ENCODE data around the gene JAGN1.
"Not testable (repeated sequence)": the region's sequence is repeated elsewhere in the genome, so short reads cannot be mapped to it uniquely, and the experiment has no call there.

The JAGN1 gene

GRCh38 chr3:9890249-9891071, at the start of gene JAGN1:
TSS of gene JAGN1 (plus strand) at chr3:9890610. CDS start at chr3:9890723, 113 bp downstream.
- DNase-seq = peak; percentile 80 to 90 (median 86)

DNA sequence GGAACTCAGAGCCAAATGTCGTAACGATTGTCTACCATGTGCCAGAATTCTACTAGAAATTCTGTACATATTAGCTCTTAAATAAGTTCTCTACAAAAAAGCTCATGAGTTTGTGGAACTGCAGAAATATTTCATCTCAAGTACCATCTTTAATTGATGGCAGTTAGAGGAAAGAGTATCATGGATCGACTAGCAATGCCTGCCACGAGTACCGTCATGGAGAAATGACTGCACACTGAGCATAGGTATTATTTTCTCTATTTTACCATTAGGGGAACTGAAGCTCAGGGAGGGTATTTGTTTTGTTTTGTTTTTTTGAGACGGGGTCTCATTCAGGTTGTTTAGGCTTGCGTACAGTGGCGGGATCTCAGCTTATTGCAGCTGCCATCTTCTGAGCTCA, 49.4 kb upstream of the JAGN1 start:
- no peak for DNase-seq

GRCh38 chr3:9843715-9844438, 46.5 kb upstream of the JAGN1 start, which contains the start of gene RPUSD3:
TSS of gene RPUSD3 (minus strand) at chr3:9844008. CDS start at chr3:9843990, 18 bp downstream.
- peak; percentile 83 to 98 (median 90) for DNase-seq

DNA sequence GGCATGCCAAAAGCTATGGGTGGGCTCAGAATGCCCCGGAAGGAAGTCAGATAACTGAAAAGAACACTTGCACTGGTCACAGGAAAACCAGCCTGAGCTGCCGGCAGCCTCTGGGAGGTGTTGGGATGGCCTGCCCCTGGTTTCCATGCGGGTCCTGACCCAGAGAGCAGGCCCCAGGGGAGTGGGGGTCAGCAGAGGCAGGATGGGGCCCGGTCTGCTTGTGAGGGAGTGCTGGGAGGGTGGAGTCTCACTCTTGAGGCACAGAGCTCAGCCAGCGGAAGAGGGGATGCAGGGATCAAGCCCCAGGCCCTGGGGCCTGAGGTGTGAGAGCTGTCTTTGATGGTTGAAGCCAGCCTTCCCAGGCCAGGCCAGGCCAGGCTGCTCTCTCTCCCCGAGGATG, 44.2 kb upstream of the JAGN1 start:
- DNase-seq = no peak

DNA sequence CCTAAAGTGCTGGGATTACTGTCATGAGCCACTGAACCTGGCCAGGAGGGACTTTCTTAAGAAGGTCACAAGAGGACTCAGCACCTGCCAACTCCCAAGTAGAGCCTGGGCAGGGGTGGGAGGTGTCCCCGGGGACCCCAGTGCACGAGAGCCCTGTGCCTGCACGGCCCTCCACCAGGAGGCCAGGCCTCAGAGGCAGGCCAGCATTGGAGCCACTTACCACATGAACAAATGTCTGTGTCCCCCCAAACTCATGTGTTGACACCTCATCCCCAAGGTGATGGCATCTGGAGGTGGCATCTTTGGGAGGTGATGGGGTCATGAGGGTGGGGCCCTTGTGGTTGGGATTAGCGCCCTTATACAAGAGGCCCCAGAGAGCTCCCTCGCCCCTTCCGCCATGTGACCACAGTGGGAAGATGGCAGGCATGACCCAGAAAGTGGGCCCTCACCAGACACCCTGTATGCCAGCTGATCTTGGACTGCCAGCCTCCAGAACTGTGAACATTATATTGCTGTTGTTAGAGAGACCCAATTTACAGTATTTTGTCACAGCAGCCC, 43.4 kb upstream of the JAGN1 start:
- no peak for DNase-seq

DNA sequence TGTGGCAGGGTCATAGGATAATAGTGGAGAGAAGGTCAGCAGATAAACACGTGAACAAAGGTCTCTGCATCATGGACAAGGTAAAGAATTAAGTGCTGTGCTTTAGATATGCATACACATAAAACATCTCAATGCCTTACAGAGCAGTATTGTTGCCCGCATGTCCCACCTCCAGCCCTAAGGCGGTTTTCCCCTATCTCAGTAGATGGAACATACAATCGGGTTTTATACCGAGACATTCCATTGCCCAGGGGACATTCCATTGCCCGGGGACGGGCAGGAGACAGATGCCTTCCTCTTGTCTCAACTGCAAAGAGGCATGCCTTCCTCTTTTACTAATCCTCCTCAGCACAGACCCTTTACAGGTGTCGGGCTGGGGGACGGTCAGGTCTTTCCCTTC, 42.5 kb upstream of the JAGN1 start:
- not testable (repeated sequence) for DNase-seq

DNA sequence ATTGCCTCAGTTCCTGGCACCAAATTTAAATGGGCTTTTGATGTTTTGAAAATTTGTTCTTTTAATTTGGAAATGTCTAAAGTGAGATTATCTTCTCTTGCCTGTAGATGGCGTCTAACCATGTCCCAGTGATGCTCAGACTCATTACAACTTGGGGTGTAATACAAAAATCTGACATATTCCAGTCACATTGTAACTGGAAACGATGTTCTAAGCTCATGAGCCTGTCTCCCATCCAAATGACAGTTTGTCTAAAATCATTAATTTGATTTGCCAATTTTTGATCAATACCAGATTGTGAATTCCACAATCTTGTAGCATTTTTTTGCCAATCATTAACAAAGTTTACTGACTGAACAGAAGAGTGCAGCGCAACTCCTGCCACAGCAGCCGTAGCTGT, 41.5 kb upstream of the JAGN1 start:
- DNase-seq = not testable (repeated sequence)

DNA sequence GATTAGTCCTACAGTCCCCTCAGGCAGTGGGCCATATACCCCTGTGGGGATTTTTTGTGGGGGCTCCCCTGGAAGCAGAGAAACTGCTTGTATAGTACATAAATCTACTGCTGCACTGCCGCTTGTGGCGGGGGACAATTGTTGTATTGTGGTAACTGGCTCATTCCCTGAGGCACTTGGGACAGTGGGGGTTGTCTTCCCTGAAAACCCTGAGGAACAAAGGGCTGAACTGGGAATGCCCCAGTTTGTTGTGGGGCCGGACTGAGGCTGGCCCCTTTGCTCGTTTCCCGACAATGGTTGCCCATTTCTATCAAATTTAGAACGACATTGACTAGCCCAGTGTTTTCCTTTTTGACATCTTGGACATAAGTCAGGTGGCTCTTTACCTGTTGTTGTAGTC, 39.0 kb upstream of the JAGN1 start:
- not testable (repeated sequence) for DNase-seq

- DNase-seq = not testable (repeated sequence)
These were observed 38.5 kb upstream of the JAGN1 start for GRCh38 chr3:9851926-9852325.

- no peak for DNase-seq
These were observed 37.9 kb upstream of the JAGN1 start for GRCh38 chr3:9852528-9852927.

- not testable (repeated sequence) for DNase-seq
These were observed 36.0 kb upstream of the JAGN1 start for GRCh38 chr3:9854291-9854940.

GRCh38 chr3:9855594-9855993, 34.8 kb upstream of the JAGN1 start:
- no peak for DNase-seq

DNA sequence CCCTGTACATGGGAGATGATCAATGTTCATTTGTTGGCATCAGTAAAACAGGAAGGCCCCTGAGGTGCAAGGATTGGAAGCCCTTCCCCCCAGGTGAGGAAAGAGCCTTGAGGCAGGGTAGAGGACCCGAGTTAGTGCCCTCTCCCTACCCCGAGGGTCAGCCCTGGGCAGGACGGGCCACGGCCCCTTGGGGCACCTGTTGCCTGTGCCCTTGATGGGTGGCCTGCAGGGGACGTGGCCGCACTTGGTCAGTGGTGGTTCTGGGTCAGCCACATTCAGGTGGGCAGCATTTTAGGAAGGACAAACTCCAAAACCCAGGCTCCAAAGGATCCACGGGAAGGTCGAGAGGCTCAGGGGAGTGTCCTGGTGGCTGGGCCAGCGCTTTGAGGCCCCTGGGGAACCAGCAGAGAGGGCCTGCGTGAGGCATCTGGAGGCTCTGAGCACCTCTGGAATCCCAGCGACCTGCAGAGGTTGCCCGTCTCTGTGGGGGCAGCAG, 30.8 kb upstream of the JAGN1 start:
- DNase-seq = no peak

GRCh38 chr3:9861201-9861600, 29.2 kb upstream of the JAGN1 start:
- no peak for DNase-seq

DNA sequence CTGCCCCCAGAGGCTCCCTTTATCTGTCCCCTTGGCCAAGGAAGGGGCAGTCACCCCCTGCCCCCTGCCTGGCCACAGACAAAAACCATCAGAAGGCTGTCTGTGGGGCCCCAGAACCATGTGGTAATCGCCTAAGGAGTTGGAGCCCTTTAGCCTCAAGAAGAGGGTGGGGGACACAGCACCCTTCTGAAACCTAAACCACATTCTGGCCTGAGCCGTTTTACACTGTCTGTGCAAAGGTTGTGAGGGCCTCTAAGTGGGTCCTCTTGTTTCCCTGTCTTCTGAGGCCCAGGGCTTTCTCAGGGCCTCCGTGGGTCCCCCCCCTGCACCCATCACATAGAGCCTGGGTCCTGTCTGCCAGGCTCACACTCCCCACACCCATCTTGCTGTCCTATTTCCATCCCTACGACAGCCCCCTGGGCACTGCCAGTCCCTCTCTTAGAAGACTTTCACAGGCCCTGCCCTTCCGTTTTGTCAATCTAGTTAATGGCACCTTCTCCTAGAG, 28.7 kb upstream of the JAGN1 start:
- DNase-seq = no peak

- DNase-seq = peak in 2 of 4 experiments; percentile 6 to 14
These were observed 27.9 kb upstream of the JAGN1 start for GRCh38 chr3:9862391-9863057.

DNA sequence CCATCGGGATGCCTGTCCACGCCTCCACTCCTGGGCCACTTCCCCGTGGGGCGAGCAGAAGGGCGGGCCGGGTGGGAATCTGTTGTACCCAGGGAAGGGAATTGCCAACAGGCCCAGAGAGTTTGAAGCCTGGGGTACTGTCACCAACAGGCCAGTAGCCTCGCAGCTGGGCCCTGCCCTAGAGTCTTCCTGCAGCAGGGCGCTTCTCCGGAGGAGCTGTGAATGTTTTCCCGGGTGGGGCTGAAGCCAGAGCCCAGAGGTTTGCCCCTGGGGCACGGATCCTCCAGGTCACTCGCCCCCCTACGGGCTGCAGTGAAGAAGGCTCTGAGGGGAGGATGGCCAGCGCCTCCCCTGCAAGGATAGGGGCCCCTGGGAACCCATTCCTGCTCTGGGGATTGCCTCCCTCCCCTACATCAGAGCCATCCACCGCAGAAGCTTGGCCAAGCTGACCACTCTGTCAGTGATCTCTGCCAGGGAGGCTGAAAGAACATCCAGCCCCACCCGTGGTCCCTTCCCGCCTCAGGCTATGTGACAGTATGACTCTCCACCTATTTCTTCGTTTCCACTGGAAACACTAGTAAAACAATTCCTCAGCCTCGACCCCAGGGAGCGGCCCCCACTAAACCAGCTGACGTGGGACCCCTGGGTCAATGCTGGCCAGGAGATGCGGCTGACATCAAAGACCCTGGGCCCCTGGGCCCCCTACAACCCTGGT, 27.2 kb upstream of the JAGN1 start:
- no peak for DNase-seq

DNA sequence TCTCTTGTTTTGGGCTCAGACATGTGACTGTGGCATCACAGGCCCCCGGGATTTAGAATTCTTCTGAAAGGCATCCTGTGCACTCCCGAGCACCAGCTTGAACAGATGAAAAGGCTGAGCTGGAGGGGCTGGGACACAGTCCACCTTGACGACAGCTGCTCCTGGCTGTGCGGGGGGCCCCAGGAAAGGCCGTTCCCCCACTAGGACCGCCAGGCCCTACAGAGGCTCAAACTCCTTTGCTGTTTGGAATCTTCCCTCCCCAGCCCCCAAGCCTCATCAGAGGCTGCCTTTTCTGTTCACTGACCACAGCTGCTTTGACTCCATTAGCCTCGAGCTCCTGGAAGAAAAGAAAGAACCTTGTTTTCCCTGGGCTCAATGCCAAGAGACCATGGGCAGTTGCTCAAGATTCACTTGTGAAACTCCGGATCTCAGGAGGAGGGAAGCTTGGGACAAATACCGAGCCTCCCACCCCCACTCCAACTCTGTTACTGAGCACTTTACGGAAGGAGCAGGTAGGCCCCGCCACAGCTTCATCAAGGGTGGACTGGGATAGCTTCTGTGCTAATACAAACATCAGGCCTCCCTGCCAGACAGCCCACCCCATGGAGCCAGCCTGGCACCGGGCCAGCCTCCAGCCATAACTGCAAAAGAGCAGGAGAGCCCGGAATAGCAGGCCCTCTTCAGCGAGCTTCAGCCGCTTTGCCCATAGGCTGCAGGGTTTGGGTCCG, 26.0 kb upstream of the JAGN1 start:
- DNase-seq = no peak

DNA sequence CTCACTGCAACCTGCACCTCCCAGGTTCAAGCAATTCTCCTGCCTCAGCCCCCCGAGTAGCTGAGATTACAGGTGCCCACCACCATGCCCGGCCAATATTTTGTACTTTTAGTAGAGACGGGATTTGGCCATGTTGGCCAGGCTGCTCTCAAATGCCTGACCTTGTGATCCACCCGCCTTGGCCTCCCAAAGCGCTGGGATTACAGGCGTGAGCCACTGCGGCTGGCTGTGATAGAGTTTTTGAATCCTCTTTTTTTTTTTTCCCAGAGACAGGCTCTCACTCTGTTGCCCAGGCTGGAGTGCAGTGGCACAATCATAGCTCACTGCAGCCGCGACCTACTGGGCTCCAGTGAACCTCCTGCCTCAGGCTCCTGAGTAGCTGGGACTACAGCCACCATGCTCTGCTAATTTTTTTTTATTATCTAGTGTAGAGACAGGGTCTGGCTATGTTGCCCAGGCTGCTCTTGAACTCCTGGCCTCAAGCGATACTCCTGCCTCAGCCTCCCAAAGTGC, 25.2 kb upstream of the JAGN1 start:
- DNase-seq = not testable (repeated sequence)

GRCh38 chr3:9866639-9867038, 23.8 kb upstream of the JAGN1 start:
- no peak for DNase-seq

DNA sequence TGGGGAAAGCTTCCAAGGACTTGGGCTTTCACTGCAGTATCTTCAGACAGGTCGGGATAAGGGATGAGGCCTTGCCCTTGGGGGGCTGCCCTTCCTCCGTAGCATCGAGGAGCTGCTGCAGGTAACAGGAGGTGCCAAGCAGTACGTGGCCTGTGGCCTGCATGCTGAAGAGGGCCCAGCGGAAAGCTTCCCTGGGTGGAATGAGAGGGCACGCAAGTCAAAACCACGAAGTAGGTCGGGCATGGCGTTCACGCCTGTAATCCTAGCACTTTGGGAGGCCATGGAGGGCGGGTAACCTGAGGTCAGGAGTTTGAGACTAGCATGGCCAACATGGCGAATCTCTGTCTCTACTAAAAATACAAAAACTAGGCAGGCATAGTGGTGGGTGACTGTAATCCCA, 23.3 kb upstream of the JAGN1 start:
- DNase-seq = no peak

Data from activated CD4-positive, CD25-positive, alpha-beta regulatory T cell (primary cell).